Transverse colon (tissue), 4 donors: ENCODE measurements around the gene TCERG1L.

Experiments
- CTCF ChIP-seq, 5 experiments: fragments of 200-600 bp in 3 of 5; fragments of 450-650 bp in 2 of 5; sonication (generic) in 3 of 5; IDR thresholded peaks; 1 replicate in 2 of 5; 2 replicates in 3 of 5; pipeline ENCODE4 v1.5.1; 2016 to 2017; ENCODE audit warnings: antibody characterized with exemption in 5 of 5, inconsistent platforms in 3 of 5, mild to moderate bottlenecking in 2 of 5, moderate library complexity in 1 of 5
- POLR2A ChIP-seq: fragments of 450-650 bp; IDR thresholded peaks from one replicate; pipeline ENCODE4 v1.6.1; 2016; ENCODE audit warnings: antibody characterized with exemption, mild to moderate bottlenecking, moderate library complexity
- POLR2AphosphoS5 ChIP-seq, 3 donors: sonication (generic); formaldehyde crosslinking; IDR thresholded peaks; one replicate each; pipeline ENCODE4 v1.6.1; 2016; ENCODE audit warnings: antibody characterized with exemption in 3 of 3

- no peak for TF ChIP-seq CTCF (IDR thresholded peaks at IDR 0.05)
- TF ChIP-seq POLR2A: no peak
- TF ChIP-seq POLR2AphosphoS5 (IDR thresholded peaks at IDR 0.05): no peak
Measured at GRCh38 chr10:131240691-131241090, 70.8 kb downstream of the TCERG1L start.
